ENCODE data around the gene TCEAL1. TPM values are rescaled to one million over a fixed set of nuclear protein-coding genes. Genes with fewer than 3 reads are reported as not detected.

Gene TCEAL1
- total RNA-seq, 2 donors from 2014 or later: 4.5 to 4.8 TPM

DNA sequence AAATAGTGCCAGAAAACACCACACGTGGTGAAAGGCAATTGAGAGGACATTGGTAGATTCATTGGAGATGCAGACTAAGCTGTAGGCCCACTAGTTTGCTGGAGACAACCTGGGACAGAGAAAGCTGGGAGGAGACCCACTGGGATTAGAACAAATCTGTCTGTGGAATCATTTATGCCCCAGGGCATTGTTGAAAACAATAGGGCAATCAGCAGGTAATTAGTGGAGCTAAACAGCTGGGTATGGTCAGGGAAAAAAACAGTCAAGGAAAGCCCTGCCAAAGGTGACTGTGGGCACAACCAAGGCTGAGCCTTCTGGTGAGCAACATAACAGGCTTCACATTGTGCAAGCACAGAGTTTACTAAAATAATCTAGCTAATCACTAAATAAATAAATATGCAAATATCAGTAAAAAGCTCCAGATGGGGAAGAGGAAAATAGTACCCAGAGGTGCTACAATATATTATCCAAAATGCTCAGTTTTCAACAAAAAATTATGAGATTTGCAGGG, 12.0 kb upstream of the TCEAL1 start:
- Mint-ChIP-seq H3K4me1 (peaks cover 15% of the 10 kb centered on the region), H3K4me3 (no peak overlapping the region), H3K36me3 (ENCODE audit: low read depth) (peaks cover 15% of the 10 kb centered on the region), H3K27me3 (ENCODE audit: insufficient read depth) (no peaks in the 10 kb centered on the region), H3K27ac (no peak overlapping the region), H3K9me3 (peaks cover 19% of the 10 kb centered on the region)
- peak; percentile 48 for DNase-seq
- Histone ChIP-seq H3K4me1 (ENCODE audit: control insufficient read depth, insufficient read depth, low read length) (no peaks in the 10 kb centered on the region), H3K4me3 (ENCODE audit: low read length) (no peak overlapping the region), H3K27me3 (ENCODE audit: control insufficient read depth, insufficient read depth, low read length, poor library complexity, severe bottlenecking) (no peaks in the 10 kb centered on the region), H3K9me3 (ENCODE audit: control insufficient read depth, low read length) (no peaks in the 10 kb centered on the region), H3K9ac (ENCODE audit: extremely low read depth, low read length, poor library complexity, severe bottlenecking) (no peak overlapping the region), H3K27ac (ENCODE audit: low read depth, low read length) (no peak overlapping the region), H3K36me3 (ENCODE audit: control insufficient read depth, insufficient read depth, low read length) (no peaks in the 10 kb centered on the region)
- WGBS, 2 experiments (ENCODE audit: insufficient coverage in 1 of 2, insufficient read length in 1 of 2): 9% methylated on average over 1 of the region's 1 CpG; no CpG with 5 or more reads in 1 of the 2 experiments
- TF ChIP-seq, protein P1, sequence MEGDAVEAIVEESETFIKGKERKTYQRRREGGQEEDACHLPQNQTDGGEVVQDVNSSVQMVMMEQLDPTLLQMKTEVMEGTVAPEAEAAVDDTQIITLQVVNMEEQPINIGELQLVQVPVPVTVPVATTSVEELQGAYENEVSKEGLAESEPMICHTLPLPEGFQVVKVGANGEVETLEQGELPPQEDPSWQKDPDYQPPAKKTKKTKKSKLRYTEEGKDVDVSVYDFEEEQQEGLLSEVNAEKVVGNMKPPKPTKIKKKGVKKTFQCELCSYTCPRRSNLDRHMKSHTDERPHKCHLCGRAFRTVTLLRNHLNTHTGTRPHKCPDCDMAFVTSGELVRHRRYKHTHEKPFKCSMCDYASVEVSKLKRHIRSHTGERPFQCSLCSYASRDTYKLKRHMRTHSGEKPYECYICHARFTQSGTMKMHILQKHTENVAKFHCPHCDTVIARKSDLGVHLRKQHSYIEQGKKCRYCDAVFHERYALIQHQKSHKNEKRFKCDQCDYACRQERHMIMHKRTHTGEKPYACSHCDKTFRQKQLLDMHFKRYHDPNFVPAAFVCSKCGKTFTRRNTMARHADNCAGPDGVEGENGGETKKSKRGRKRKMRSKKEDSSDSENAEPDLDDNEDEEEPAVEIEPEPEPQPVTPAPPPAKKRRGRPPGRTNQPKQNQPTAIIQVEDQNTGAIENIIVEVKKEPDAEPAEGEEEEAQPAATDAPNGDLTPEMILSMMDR (conservative IDR thresholded peaks at IDR 0.05): no peak

DNA sequence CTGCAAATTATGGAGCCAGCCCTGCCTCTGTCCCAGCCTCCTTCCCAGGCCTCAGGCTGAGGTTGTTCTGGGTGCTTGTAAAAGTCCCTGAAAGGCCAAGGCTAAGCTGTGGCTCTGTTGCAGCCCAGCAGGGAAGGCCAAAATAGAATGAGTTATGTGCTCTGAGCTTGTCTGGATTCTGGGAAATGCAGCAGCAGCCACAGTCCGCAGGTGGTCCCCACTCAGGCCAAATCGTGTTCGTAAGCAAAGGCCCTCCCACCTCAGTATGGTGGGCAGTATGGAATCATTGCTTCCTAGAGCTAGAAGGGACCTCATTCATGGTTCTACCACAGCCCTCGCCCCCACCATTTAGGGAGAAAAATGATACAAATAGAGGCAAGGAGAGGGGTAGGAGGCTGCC, 4.7 kb upstream of the TCEAL1 start:
- DNase-seq: no peak
- Histone ChIP-seq H3K36me3 (ENCODE audit: control insufficient read depth, insufficient read depth, low read length) (no peaks in the 10 kb centered on the region), H3K27ac (ENCODE audit: low read depth, low read length) (peak overlapping the region; percentile 30), H3K4me1 (ENCODE audit: control insufficient read depth, insufficient read depth, low read length) (no peaks in the 10 kb centered on the region), H3K4me3 (ENCODE audit: low read length) (no peak overlapping the region), H3K9me3 (ENCODE audit: control insufficient read depth, low read length) (no peaks in the 10 kb centered on the region), H3K9ac (ENCODE audit: extremely low read depth, low read length, poor library complexity, severe bottlenecking) (no peak overlapping the region), H3K27me3 (ENCODE audit: control insufficient read depth, insufficient read depth, low read length, poor library complexity, severe bottlenecking) (no peaks in the 10 kb centered on the region)
- no peaks in the 10 kb centered on the region for H3K27me3 Mint-ChIP-seq (ENCODE audit: insufficient read depth)
- no peak overlapping the region for H3K27ac Mint-ChIP-seq
- TF ChIP-seq, protein P1 (conservative IDR thresholded peaks at IDR 0.05): no peak
- peaks cover 9% of the 10 kb centered on the region for H3K9me3 Mint-ChIP-seq
- 82% methylated on average over 4 of the region's 4 CpGs; no CpG with 5 or more reads in 1 of the 2 experiments for WGBS, 2 experiments (ENCODE audit: insufficient coverage in 1 of 2, insufficient read length in 1 of 2)
- peaks cover 15% of the 10 kb centered on the region for H3K36me3 Mint-ChIP-seq (ENCODE audit: low read depth)
- peaks cover 12% of the 10 kb centered on the region for H3K4me1 Mint-ChIP-seq
- H3K4me3 Mint-ChIP-seq: no peak overlapping the region

DNA sequence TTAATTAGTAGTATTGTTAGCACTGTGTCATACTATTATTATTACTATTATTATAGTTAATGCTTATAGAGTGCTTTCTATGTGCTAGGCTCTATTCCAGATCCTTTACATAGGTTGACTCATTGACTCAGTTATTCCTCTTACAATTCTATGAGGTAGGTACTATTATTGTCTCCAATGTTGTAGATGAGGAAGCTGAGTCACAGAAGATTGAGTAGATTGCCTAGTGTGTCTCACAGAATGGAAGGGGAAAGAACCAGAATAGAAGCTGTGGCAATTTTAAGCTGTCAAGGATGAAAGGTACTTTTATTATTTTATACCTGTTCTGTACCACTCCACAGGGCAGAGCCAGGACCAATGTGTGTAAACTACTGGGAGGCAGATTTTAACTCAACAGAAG, 1.9 kb upstream of the TCEAL1 start:
- Histone ChIP-seq H3K27ac (ENCODE audit: low read depth, low read length) (no peak overlapping the region), H3K9ac (ENCODE audit: extremely low read depth, low read length, poor library complexity, severe bottlenecking) (no peak overlapping the region), H3K4me3 (ENCODE audit: low read length) (no peak overlapping the region), H3K27me3 (ENCODE audit: control insufficient read depth, insufficient read depth, low read length, poor library complexity, severe bottlenecking) (no peaks in the 10 kb centered on the region), H3K4me1 (ENCODE audit: control insufficient read depth, insufficient read depth, low read length) (no peaks in the 10 kb centered on the region), H3K36me3 (ENCODE audit: control insufficient read depth, insufficient read depth, low read length) (no peaks in the 10 kb centered on the region), H3K9me3 (ENCODE audit: control insufficient read depth, low read length) (no peaks in the 10 kb centered on the region)
- Mint-ChIP-seq H3K4me3 (no peak overlapping the region), H3K36me3 (ENCODE audit: low read depth) (peaks cover 2% of the 10 kb centered on the region), H3K27ac (no peak overlapping the region), H3K27me3 (ENCODE audit: insufficient read depth) (no peaks in the 10 kb centered on the region), H3K9me3 (no peaks in the 10 kb centered on the region), H3K4me1 (peaks cover 14% of the 10 kb centered on the region)
- no peak for DNase-seq
- TF ChIP-seq, protein P1 (conservative IDR thresholded peaks at IDR 0.05): no peak
